ENCODE data around the gene CCRL2. TPM values are rescaled to one million over a fixed set of nuclear protein-coding genes. Genes with fewer than 3 reads are reported as not detected.

Gene CCRL2
- total RNA-seq, 1 donor from 2014 or later = not detected

DNA sequence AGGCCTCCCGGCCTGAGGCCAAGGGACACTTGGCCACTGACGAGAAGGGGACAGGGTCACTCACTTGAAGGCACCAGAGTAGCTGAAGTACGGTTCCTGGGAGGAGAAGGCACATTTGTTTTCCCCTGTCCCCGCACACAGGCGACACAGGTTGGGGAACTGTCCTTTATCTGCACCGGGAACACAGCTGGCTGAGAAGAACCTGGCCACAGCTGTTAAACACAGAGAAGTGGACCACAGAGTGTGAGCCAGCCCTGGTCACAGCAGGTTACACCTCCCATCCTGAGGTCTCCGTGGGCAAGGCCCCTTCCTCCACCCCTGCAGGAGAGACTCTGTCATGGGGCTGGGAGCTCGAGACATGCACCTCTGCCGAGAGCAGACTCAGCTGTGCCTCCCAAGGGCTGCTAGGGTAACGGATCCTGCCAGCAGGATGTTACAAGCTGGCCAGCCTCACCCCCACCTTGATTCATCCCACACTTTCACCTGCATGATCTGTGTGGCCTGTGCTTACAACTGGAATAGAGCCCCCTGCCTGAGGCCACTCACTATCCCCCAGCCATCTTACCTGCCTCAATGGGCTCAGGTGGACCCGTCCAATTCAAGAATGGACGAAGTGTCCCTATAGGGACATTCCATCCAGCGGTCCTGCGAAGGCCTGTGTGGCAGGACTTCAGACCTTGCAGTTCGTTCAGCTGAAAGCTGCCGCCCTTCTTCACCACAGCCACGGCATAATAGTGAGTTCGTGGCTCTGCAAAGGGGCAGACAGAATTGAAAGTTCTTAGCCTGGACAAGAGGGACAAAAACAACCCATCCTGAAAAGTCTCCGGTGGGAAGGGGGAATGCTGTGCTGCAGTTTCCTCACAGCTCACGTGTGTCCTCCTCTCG, 48.4 kb downstream of the CCRL2 start:
- no peaks in the 10 kb centered on the region for H3K4me1 Mint-ChIP-seq (ENCODE audit: unreplicated experiment)
- no peak overlapping the region for H3K27ac Mint-ChIP-seq (ENCODE audit: unreplicated experiment)
- peaks cover 54% of the 10 kb centered on the region for H3K27me3 Mint-ChIP-seq (ENCODE audit: unreplicated experiment)
- no peaks in the 10 kb centered on the region for H3K9me3 Mint-ChIP-seq (ENCODE audit: unreplicated experiment)
- no peak overlapping the region for H3K4me3 Mint-ChIP-seq (ENCODE audit: unreplicated experiment)
- no peaks in the 10 kb centered on the region for H3K36me3 Mint-ChIP-seq (ENCODE audit: unreplicated experiment)
- no peak for DNase-seq (ENCODE audit: extremely low spot score, unreplicated experiment)
- TF ChIP-seq, protein P1, sequence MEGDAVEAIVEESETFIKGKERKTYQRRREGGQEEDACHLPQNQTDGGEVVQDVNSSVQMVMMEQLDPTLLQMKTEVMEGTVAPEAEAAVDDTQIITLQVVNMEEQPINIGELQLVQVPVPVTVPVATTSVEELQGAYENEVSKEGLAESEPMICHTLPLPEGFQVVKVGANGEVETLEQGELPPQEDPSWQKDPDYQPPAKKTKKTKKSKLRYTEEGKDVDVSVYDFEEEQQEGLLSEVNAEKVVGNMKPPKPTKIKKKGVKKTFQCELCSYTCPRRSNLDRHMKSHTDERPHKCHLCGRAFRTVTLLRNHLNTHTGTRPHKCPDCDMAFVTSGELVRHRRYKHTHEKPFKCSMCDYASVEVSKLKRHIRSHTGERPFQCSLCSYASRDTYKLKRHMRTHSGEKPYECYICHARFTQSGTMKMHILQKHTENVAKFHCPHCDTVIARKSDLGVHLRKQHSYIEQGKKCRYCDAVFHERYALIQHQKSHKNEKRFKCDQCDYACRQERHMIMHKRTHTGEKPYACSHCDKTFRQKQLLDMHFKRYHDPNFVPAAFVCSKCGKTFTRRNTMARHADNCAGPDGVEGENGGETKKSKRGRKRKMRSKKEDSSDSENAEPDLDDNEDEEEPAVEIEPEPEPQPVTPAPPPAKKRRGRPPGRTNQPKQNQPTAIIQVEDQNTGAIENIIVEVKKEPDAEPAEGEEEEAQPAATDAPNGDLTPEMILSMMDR (IDR thresholded peaks at IDR 0.05) = no peak

GRCh38 chr3:46456118-46456517, 49.1 kb downstream of the CCRL2 start:
- H3K36me3 Mint-ChIP-seq (ENCODE audit: unreplicated experiment) = no peaks in the 10 kb centered on the region
- H3K4me1 Mint-ChIP-seq (ENCODE audit: unreplicated experiment) = no peaks in the 10 kb centered on the region
- H3K9me3 Mint-ChIP-seq (ENCODE audit: unreplicated experiment) = no peaks in the 10 kb centered on the region
- H3K27ac Mint-ChIP-seq (ENCODE audit: unreplicated experiment) = no peak overlapping the region
- DNase-seq (ENCODE audit: extremely low spot score, unreplicated experiment) = no peak
- H3K27me3 Mint-ChIP-seq (ENCODE audit: unreplicated experiment) = peaks cover 55% of the 10 kb centered on the region
- TF ChIP-seq, protein P1 (IDR thresholded peaks at IDR 0.05) = no peak
- no peak overlapping the region for H3K4me3 Mint-ChIP-seq (ENCODE audit: unreplicated experiment)

Other genes with a start within 250 kb of the CCRL2 start
- gene CCR1, start 198.9 kb upstream of the CCRL2 start, total RNA-seq = not detected in 2 replicates
- not detected in 2 replicates for gene CCR3, start 164.8 kb upstream of the CCRL2 start, total RNA-seq
- not detected in 2 replicates for gene CCR2, start 53.1 kb upstream of the CCRL2 start, total RNA-seq
- not detected in 2 replicates for gene CCR5, start 36.3 kb upstream of the CCRL2 start, total RNA-seq
- gene LTF, start 57.6 kb downstream of the CCRL2 start, total RNA-seq = not detected in 2 replicates
- not detected in 2 replicates for gene RTP3, start 90.7 kb downstream of the CCRL2 start, total RNA-seq
- 1.2 and 1.5 TPM in 2 replicates for gene LRRC2, start 159.0 kb downstream of the CCRL2 start, total RNA-seq
- not detected in 2 replicates for gene FAM240A, start 205.3 kb downstream of the CCRL2 start, total RNA-seq

All from osteocyte (in vitro differentiated cells).